GM12875 (cell line): ENCODE measurements around the gene SLC26A9.

Source experiments
- H3K4me3 ChIP-seq: one replicate; pipeline ENCODE4 v1.5.1; 2011; ENCODE audit warnings: low read depth, low read length, control low read depth
- TF ChIP-seq, protein P1 (sequence below): IDR thresholded peaks from 2 replicates; pipeline ENCODE4 v1.5.1; 2011; ENCODE audit warnings: low read depth, mild to moderate bottlenecking, control low read depth, inconsistent platforms, low read length, moderate library complexity, borderline replicate concordance; ENCODE audit not compliant: insufficient read depth

SLC26A9 gene

DNA sequence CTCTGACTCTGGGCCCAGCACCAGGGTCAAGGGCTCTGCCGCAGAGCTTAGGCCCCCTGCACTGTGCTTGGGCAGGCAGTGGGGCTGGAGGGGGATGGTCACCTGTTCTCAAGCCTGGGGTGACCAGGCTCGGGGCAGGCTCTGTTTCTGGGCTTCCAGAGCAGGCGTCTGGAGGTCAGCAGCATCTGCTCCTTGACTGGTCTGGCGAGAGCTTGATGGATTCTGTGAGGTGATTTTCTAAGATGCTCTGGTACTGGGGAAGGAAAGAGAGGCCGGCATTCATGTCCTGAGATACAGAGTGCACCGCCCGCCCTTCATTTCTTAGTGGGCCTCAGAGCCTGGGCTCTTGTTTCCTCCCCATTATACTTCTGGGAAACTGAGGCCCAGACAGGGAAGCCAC is 35.4 kb upstream of the SLC26A9 start:
- H3K4me3 ChIP-seq = no peak overlapping the region
- TF ChIP-seq, protein P1, sequence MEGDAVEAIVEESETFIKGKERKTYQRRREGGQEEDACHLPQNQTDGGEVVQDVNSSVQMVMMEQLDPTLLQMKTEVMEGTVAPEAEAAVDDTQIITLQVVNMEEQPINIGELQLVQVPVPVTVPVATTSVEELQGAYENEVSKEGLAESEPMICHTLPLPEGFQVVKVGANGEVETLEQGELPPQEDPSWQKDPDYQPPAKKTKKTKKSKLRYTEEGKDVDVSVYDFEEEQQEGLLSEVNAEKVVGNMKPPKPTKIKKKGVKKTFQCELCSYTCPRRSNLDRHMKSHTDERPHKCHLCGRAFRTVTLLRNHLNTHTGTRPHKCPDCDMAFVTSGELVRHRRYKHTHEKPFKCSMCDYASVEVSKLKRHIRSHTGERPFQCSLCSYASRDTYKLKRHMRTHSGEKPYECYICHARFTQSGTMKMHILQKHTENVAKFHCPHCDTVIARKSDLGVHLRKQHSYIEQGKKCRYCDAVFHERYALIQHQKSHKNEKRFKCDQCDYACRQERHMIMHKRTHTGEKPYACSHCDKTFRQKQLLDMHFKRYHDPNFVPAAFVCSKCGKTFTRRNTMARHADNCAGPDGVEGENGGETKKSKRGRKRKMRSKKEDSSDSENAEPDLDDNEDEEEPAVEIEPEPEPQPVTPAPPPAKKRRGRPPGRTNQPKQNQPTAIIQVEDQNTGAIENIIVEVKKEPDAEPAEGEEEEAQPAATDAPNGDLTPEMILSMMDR = no peak

DNA sequence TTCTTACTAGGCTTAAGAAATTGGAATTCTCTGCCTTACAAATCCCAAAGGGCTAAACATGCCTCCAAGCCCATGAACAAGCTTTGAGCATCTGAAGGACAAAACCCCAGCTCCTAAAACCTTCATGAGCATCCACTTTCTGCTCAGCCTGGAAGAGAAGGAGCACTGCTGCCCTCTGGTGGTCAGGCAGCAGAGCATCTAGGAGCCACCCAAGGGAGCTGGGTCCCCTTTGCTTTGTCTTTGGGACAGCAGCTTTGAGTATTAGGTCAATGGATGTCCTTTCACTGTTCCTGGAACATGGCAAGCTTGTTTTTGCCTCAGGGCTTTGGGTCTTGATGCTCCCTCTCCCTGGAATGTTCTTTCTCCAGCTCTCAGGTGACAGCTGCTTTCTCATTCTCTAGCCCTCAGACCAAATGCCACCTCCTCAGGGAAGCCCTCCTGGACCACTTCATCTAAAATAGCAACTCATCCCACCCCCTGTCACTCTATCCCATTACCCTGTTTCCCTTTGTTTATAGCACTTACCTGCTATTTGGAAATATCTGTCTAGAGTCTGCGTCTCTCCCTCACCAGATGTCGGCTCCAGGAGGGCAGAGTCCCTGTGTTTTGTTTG is 34.3 kb upstream of the SLC26A9 start:
- TF ChIP-seq, protein P1 = peak; percentile 95

DNA sequence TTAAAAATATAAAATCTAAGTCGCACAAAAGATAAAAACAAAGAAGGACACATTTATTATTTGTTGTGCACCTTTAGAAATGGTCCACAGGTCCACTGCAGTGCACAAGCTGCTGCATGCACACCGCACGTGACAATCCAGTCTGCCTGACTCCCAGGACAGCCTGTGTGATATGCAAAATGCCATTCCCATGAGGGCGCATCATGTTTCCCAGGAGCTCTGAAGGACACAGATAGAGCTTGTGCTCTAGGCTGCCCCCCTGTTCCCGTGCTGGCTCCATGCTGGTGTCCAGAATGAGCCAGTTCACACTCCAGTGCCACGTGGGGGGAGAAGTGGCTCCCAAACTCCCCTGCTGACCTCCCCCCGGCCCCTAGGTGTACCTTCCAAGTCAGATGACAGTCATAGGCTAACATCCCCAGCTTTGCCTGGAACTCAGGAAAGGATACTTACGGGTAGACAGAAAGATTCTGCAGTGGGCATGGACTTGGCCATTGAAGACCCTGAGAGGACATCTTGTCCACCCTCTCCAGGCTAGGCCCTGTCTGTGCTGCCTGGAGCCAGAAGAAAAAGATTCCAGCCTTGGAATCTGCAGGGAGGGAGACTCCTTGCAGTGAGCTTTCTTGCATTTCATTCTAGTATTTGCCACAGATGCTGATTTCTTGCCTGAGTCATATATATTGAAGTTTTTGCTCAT is 33.6 kb upstream of the SLC26A9 start:
- TF ChIP-seq, protein P1 = no peak
- H3K4me3 ChIP-seq = no peak overlapping the region

More for the DNA sequence above, 34.3 kb upstream of the SLC26A9 start:
- H3K4me3 ChIP-seq = no peak overlapping the region

DNA sequence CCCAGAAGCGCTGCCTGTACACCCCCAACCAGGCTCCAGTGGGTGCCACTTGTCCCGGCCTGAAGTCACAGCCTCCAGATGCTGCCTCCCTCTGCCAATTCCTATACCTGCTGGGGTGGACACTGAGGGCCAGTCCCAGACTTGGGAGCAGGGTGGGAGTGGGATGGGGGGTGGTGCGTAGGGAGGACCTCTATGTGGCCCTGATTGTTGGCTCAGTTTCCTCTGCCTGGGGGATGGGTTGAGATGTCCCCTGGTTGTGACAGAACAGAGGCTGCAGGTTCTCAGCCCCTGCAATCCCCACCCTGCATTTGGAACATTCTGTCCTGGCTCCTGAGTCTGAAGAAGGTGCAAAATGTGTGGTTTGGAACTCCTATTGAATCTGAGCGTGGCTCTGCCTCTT is 32.8 kb upstream of the SLC26A9 start:
- no peak overlapping the region for H3K4me3 ChIP-seq

DNA sequence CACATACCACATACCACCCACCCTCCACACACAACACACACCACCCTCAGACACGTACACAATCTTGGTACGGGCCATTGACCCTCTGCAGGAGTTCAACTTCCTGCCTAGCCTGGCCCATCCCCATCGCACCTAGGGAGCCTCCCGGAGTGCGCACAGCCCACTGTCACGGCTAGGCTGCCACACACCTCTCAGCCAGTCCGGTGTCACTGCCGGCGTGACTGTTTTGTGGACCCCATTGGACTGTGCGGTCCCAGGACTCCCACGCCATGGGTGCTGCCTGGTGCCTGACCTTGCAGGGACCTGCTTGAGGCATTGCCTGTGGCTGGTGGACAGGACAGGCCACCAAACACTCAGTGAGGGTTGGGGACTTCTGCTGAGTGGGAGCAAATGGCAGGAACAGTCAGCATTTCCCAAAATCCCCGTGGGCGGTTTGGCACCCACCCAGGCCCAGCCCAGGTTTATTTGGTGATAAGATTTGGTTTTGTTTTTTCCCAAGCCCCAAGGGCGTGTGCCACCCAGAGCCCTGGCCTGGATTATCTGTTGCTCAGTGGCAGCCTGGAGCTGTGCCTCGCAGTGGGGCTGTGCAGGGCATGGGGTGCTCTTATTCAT is 32.2 kb upstream of the SLC26A9 start:
- no peak overlapping the region for H3K4me3 ChIP-seq
- TF ChIP-seq, protein P1 = no peak

More for the DNA sequence above, 32.8 kb upstream of the SLC26A9 start:
- TF ChIP-seq, protein P1 = no peak

DNA sequence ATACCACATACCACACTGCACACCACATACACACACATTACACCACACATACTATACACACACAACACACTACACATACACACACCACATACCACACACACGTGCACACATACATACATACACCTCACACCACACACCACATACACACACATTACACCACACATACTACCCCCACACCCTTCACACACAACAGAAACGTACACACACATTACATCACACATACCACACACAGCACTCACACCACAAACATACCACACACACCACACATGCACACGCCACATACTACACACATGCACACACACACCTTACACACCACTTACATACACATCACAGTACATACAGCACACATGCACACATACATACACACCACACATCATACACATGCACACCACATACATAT is 31.5 kb upstream of the SLC26A9 start:
- TF ChIP-seq, protein P1 = no peak
- no peak overlapping the region for H3K4me3 ChIP-seq
